Fibroblast of the aortic adventitia (primary cell): Measurements from ENCODE around the gene ARFGAP3. TPM values are rescaled to one million over a fixed set of nuclear protein-coding genes. Genes with fewer than 3 reads are reported as not detected.

Experiments
- DNase-seq: peaks from one replicate; pipeline ENCODE4 v3.0.0-alpha.2; 2010; ENCODE audit warnings: low read depth
- H3K4me3 ChIP-seq: 2 replicates; pipeline ENCODE4 v1.5.1; 2011; ENCODE audit warnings: low read depth, mild to moderate bottlenecking, control low read depth, low read length, moderate library complexity
- total RNA-seq: library from RNA; depleted of rRNA; stranded (reverse); fragments of >200 nt; gene quantifications from 2 replicates; pipeline ENCODE4 v1.2.3, GENCODE V29; 2012; ENCODE audit warnings: low replicate concordance
- TF ChIP-seq, protein P1 (sequence below): IDR thresholded peaks from 2 replicates; pipeline ENCODE4 v1.5.1; 2011; ENCODE audit warnings: mild to moderate bottlenecking, low read length, control low read depth, inconsistent platforms; ENCODE audit not compliant: insufficient read depth

The ARFGAP3 gene
- total RNA-seq, 1 donor, result 69.3 TPM

DNA sequence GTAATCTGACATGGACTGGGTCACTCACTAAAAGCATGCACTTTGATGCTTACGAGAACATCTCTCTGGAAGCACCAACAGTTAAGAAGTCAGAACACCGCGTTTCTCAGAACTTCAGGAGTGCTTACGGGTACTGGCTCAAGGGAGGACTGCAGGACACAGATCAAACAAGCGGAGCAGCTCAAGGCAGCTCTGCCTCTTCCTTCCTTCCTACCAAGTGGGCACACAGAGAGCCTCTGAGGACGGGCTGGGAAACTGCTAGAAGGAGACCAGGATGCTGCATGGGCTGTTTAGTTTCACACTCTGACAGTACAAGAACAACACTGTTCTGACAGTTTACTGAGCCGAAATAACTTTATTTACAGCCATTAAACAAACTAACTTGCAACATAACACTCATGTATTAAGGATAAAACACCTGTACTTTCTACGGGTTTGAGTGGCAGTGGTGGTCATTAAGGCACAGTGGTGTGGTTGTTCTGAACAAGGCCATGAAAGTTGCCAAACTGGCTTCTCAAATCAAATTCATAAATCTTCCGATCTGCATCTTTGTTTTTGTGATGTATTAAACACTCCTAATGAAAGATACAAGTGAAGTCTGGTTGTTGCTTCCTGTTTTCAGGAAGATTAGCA is 37.5 kb downstream of the ARFGAP3 start:
- TF ChIP-seq, protein P1, sequence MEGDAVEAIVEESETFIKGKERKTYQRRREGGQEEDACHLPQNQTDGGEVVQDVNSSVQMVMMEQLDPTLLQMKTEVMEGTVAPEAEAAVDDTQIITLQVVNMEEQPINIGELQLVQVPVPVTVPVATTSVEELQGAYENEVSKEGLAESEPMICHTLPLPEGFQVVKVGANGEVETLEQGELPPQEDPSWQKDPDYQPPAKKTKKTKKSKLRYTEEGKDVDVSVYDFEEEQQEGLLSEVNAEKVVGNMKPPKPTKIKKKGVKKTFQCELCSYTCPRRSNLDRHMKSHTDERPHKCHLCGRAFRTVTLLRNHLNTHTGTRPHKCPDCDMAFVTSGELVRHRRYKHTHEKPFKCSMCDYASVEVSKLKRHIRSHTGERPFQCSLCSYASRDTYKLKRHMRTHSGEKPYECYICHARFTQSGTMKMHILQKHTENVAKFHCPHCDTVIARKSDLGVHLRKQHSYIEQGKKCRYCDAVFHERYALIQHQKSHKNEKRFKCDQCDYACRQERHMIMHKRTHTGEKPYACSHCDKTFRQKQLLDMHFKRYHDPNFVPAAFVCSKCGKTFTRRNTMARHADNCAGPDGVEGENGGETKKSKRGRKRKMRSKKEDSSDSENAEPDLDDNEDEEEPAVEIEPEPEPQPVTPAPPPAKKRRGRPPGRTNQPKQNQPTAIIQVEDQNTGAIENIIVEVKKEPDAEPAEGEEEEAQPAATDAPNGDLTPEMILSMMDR, result no peak
- no peak for DNase-seq
- H3K4me3 ChIP-seq, result no peak overlapping the region

DNA sequence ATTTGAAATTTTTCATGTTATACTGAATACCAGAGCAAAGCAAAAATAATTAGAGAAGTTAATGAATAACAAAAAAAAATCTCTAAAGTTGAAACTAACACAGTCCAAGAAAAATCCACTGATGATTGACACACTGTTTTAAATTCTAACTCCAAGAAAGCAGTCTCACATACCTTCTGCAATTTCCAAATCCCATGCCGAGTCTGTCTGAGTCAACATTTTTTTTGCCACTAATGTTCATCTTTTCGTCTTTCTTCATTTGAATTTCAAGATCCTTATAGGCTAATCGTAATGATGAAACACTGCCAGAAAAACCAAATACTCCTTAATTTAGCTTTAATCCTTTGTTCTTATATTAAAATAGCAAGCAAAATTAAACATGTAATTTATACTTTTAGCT is 39.5 kb downstream of the ARFGAP3 start:
- no peak overlapping the region for H3K4me3 ChIP-seq
- TF ChIP-seq, protein P1, result no peak
- no peak for DNase-seq

DNA sequence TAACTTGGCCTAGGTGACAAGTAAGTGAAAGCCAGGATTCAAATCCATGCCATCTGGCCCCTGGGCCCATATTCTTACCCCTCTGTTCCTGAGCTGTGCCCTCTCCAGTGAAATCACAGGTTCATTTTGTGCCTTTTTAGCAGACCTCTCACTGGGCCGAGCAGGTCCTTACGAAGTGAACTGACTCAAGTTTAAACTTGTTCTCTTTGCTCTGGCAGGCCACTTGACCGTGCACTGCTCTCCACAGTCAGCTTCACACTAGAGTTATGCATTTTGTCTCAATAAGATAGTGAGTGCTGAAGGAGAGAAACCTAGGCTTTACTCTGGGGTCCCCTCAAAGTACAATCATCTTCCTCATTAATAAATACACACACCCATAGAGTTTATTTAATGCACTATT is 40.7 kb downstream of the ARFGAP3 start:
- TF ChIP-seq, protein P1, result no peak
- DNase-seq, result no peak
- no peak overlapping the region for H3K4me3 ChIP-seq

DNA sequence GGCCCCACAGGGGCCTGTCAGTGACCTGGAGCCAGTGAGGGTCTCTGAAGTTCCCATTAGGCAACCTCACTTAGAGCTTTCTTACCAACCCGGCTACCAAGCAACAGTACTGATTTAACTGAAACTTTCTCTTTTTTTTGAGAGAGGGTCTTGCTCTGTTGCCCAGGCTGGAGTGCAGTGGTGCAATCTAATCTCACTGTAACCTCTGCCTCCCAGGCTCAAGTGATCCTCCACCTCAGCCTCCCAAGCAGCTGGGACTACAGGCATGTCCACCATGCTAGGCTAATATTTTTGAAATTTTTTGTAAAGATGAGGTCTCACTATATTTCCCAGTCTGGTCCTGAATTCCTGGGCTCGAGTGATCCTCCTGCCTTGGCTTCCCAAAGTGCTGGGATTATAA is 42.5 kb downstream of the ARFGAP3 start:
- no peak for DNase-seq
- H3K4me3 ChIP-seq, result no peak overlapping the region
- TF ChIP-seq, protein P1, result no peak

DNA sequence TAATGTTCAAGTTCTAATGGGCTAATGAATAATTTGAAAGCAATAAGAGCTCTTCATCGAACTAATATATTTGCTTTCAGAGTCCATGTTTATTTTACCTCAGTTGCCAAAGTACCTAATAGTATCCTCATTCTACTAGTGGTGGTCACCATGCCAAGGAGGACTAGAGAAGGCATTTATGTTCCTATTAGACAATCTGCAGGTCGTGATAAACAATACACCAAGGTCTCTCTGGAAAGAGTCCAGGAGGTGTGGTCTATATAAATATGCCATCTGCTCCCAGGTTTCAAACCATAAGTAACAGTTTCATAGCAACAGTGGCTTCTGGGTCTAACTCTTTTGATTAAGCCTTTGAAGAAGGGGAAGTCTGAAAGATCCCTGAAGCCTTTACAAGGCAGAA is 42.9 kb downstream of the ARFGAP3 start:
- TF ChIP-seq, protein P1, result no peak
- H3K4me3 ChIP-seq, result no peak overlapping the region
- DNase-seq, result peak; percentile 20

DNA sequence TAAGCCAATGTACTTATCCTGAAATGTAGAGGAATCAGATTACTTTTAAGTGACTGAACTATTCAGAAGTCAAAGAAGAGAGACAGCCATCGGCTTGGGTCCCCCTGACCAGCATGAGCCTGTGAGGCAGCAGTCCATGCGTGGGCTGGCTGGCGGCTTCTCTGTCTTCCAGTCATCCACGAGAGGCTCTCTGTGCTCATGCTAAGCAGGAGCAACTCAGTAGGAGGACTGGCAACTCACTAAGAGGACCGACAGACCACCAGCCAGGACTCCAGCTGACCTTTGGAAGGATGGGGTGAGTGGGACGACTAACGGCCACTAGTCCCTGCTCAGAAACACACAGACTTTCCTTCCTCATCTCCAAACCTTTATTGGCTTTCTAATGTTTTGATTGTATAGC is 43.6 kb downstream of the ARFGAP3 start:
- TF ChIP-seq, protein P1, result no peak
- DNase-seq, result no peak
- H3K4me3 ChIP-seq, result no peak overlapping the region

DNA sequence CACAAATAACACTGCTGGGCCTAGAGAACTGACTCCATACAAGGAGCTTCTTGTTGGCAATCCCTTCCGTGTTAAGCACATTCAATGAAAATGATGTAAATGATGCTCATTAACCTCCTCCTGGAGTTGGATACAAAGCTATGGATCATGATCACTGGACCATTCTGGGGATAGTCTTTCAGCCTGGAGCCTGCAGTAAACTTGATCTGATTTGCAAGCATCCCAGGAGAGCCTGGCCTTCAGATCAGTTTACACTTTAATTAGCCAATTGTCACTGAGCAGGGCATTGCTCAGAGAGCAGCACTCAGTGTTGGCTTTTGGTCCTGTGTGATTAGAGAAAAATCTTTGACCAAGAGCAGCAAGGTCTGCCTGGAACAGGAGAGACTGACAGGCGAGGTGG is 45.6 kb downstream of the ARFGAP3 start:
- no peak for DNase-seq
- TF ChIP-seq, protein P1, result no peak
- no peak overlapping the region for H3K4me3 ChIP-seq
